ENCODE data around the gene CCDC63.
"Not testable (repeated sequence)": the region's sequence is repeated elsewhere in the genome, so short reads cannot be mapped to it uniquely, and the experiment has no call there.

Gene CCDC63

DNA sequence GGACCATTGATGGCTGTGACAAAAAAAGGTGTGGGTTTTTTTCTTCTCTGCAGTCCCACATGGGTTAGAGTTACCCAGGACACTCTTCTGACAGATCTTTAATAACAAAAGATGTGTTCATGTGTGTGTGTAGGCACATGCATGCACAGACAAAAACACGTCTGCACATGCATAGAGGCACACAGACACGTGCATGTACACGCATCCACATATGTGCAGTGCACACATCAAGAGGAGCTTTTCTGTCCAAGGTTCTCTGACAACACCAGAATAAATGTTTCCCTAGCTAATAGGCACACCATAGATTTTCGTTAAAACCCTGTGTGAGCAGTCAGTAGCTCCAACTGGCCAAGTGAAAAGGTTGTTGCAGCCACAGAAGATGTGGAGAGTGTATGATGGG, 76.4 kb downstream of the CCDC63 start:
- DNase-seq (ENCODE audit: low read depth), result no peak

DNA sequence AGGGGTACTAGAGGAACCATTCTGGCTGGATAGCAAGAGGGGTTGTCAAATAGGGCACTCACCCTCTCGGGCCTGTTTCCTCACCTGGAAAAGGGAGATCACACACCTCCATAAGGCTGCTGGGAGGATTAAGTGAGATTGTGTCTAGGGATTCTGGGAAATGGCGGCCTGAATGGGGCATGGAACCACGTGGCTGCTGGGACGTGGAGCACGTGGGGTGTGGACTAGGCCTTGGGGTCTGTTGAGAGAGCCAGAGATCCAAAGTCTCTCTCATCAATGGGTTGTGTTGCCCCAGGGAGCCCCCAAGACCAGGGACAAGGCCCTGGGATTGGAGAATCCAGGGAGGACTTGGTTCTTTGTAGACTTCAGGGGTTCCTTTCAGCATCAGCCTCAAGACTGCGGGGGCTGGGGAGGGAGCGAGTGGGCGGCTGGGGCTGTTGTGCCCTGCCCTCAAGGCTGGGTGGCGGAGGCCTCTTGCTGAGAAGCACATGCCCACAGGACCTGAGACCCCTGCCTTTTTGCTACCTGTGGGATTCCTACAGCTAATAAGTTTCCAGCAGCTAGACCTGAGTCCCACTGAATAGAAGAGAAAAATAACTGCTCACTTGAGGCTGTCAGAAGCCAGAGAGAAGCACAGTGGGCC, 77.0 kb downstream of the CCDC63 start:
- DNase-seq (ENCODE audit: low read depth), result no peak

- DNase-seq (ENCODE audit: low read depth), result no peak
Measured at GRCh38 chr12:110927546-110927945, 80.8 kb downstream of the CCDC63 start.

- DNase-seq (ENCODE audit: low read depth), result no peak
Measured at GRCh38 chr12:110928700-110929099, 81.9 kb downstream of the CCDC63 start.

DNA sequence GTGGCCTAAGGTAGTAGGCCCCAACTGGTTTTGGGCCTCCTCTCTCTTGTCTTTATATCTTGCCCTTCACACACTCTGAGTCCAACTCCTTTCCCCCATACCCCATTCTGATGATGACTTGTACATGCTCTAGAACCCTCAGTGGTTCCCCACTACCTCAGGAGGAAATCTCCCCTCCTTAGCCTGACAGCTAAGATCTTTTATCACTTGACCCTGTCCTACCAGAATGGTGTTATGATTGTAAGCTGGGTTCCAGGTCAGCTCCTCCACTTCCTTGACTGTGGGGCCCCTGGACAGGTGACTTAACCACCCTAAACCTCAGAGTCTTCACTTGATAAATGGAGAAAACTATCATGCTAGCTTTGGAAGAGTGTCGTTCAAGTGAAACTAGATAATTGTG, 83.0 kb downstream of the CCDC63 start:
- no peak for DNase-seq (ENCODE audit: low read depth)

- no peak for DNase-seq (ENCODE audit: low read depth)
Measured at GRCh38 chr12:110930348-110931314, 83.8 kb downstream of the CCDC63 start.

GRCh38 chr12:110931315-110931728, 84.5 kb downstream of the CCDC63 start:
- DNase-seq (ENCODE audit: low read depth), result no peak

GRCh38 chr12:110932046-110932445, 85.3 kb downstream of the CCDC63 start:
- no peak for DNase-seq (ENCODE audit: low read depth)

DNA sequence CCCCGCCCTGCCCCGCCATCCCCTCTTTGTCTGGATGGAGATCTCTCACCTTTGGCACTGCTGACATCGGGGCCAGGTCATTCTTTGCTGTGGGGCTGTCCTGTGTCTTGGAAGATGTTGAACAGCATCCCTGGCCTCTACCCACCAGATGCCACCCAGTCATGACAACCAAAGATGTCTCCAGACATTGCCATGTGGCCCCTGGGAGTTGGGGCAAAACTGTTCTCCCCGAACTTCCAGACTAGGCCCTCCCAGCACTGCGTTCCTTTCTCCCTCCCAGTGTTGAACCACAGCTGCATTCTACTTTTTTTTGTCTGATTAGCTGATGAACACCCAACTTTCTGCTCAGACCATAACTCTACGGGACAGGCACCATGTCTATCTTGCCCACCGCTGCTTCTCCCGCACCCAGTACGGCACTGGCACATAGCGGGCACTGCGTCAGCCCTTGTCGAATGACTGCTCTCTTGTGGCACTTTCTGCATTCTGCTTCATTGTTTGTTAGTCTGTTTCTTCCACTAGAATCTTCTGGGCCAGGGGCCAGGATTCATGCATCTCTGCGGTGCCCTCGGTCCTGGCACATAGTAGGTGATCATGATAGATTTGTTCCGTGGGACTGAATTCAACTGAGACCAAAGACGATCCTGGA, 86.7 kb downstream of the CCDC63 start:
- DNase-seq (ENCODE audit: low read depth), result no peak

GRCh38 chr12:110934093-110934852, 87.5 kb downstream of the CCDC63 start:
- DNase-seq (ENCODE audit: low read depth), result no peak

GRCh38 chr12:110935588-110935987, 88.8 kb downstream of the CCDC63 start:
- no peak for DNase-seq (ENCODE audit: low read depth)

DNA sequence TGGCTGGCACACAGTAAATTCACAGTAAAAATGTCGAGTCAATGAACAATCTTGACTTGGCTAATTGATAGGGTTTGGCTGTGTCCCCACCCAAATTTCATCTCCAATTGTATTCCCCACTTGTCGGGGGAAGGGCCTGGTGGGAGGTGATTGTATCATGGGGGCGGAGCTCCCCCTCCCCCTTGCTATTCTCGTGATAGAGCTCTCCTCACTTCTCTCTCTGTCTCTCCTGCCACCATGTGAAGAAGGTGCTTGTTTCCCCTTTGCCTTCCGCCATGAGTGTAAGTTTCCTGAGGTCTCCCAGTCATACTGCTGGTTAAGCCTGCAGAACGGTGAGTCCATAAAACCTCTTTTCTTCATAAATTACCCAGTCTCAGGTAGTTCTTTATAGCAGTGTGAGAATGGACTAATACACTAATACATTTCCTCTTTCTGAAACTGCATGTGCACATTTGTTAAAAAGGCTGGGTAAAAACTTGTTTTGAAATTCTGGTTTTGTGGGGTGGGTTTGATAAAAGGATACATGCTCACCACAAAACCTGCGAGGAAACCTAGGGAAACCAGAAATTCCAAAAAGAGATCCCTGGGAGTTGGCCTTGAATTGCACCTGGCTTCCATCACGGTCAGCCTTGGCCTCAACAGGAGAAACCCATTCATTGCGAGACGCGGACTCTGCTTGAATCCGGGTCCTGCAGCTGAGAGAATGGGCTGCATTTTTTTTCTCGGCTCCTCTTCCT, 89.7 kb downstream of the CCDC63 start:
- DNase-seq (ENCODE audit: low read depth), result no peak

DNA sequence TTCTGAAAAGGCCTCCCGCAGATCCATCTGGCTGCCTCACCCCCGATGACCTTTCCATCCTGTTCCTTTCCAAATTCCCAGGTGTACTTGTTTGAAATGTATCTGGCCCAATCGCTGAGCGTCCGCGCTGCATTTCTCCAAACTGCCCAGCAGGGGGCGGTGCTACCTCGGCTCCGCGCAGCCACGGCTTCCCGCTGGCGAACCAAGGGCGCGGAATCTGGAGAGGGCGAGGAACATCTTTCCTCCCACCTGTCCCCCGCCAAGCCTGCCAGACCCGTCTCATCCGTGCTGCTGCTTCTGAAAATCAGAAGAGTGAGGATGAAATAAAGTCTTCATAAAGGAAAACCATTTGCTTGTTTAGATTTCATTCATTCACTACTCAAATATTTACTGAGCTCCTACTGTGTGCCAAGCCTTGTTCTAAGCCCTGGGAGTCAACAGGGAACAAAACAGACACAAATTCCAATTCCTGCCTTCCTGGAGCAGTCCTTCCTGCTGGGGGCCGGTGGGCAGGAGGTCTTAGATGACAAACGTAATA, 90.4 kb downstream of the CCDC63 start:
- DNase-seq (ENCODE audit: low read depth), result no peak

- no peak for DNase-seq (ENCODE audit: low read depth)
Measured at GRCh38 chr12:110940296-110940695, 93.5 kb downstream of the CCDC63 start.

- no peak for DNase-seq (ENCODE audit: low read depth)
Measured at GRCh38 chr12:110940933-110941332, 94.1 kb downstream of the CCDC63 start.

DNA sequence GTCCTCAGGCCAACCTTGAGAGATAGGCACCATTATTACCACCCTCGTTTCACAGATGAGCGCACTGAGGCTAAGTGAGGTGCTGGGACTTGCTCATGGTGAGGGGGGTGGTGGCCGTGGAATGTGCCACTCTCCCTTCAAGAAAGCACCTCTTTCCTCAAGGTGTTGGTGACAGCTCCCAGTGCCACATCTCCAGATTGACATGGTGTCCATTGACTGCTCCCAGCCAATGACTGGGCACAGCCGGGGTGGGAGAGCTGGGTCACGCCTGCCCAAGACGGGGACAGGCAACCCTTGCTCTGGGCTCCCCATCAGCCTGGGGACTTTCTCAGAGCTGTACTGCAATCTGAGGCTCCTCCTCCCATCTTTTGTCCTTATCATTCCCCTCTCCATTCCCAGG, 94.6 kb downstream of the CCDC63 start:
- no peak for DNase-seq (ENCODE audit: low read depth)

DNA sequence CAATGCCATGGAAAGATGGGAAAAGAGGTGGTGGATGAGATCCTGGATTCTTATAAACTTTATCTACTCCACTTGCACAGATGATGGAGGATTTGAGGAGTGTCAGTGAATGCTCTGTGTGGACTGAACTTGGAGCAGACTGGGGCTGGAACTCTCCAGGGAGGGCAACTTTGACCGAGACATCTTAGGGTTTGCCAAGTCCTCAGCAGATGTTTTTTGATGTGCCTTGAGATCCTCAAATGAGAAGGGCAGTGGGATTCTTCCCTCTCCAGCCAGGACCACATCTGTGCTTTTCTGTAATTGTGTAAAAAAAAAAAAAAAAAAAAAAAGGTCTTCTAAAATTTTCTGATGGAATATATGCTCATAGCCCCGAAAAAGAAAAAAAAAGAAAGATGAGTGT, 96.6 kb downstream of the CCDC63 start:
- DNase-seq (ENCODE audit: low read depth), result no peak

- no peak for DNase-seq (ENCODE audit: low read depth)
Measured at GRCh38 chr12:110948041-110948440, 101.3 kb downstream of the CCDC63 start.

DNA sequence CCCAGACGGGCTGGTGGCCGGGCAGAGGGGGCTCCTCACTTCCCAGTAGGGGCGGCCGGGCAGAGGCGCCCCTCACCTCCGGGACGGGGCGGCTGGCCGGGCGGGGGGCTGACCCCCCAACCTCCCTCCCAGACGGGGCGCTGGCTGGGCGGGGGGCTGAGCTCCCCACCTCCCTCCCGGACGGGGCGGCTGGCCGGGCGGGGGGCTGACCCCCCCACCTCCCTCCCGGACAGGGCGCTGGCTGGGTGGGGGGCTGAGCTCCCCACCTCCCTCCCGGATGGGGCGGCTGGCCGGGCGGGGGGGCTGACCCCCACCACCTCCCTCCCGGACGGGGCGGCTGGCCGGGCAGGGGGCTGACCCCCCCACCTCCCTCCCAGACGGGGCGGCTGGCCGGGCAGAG, 103.7 kb downstream of the CCDC63 start:
- DNase-seq (ENCODE audit: low read depth), result not testable (repeated sequence)

- DNase-seq (ENCODE audit: low read depth), result not testable (repeated sequence)
Measured at GRCh38 chr12:110950867-110951266, 104.1 kb downstream of the CCDC63 start.

Data from HS-5 (cell line).